AG09319 (cell line): Measurements from ENCODE around the gene PCDHGA1.
A peak's percentile ranks its signal among the peaks of the same experiment; 100 is the strongest.

ENCODE experiments used
- DNase-seq: peaks from one replicate; pipeline ENCODE4 v3.0.0-alpha.2; 2010; ENCODE audit warnings: low read depth; ENCODE audit errors: extremely low read depth
- TF ChIP-seq, protein P1 (sequence below): IDR thresholded peaks from 2 replicates; pipeline ENCODE4 v1.5.1; 2011; ENCODE audit warnings: low read depth, mild to moderate bottlenecking, inconsistent platforms, low read length, moderate library complexity

Gene PCDHGA1

DNA sequence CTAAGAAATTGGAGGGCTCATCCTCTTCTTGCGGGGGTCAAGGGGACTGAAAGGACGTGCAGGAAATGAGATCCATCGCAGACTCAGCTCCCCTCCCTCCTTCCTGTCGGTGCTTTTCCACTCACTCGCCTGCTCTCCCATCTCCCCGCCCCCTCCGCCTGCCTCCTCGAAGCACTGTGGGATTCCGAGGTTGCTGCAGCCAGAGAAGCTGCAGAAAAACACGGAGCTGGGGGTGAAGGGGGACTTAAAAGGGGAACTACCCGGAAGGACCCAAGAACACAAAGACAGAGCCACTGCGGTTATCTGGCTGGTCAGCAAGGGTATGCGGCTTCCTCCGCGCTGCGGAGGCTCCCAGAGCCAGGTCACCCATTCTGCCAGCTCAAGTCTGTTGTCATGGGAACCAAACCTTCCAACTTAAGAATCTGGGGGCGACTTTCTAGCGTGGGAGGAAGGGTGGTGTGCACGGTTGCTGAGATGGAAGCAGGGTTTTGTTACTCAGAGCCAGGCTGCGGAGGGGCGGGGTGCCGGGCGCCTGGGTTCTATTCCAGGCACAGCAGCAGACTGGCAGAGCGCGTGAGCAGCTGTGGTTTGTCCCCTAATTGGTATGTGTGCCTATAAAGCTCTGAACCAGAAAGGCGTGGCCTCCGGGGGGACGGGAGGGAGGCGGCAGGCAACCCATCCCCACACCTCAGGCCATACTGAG is 183.5 kb downstream of the PCDHGA1 start:
- DNase-seq = no peak
- TF ChIP-seq, protein P1, sequence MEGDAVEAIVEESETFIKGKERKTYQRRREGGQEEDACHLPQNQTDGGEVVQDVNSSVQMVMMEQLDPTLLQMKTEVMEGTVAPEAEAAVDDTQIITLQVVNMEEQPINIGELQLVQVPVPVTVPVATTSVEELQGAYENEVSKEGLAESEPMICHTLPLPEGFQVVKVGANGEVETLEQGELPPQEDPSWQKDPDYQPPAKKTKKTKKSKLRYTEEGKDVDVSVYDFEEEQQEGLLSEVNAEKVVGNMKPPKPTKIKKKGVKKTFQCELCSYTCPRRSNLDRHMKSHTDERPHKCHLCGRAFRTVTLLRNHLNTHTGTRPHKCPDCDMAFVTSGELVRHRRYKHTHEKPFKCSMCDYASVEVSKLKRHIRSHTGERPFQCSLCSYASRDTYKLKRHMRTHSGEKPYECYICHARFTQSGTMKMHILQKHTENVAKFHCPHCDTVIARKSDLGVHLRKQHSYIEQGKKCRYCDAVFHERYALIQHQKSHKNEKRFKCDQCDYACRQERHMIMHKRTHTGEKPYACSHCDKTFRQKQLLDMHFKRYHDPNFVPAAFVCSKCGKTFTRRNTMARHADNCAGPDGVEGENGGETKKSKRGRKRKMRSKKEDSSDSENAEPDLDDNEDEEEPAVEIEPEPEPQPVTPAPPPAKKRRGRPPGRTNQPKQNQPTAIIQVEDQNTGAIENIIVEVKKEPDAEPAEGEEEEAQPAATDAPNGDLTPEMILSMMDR = no peak; the same call in 1 of the 2 replicates

DNA sequence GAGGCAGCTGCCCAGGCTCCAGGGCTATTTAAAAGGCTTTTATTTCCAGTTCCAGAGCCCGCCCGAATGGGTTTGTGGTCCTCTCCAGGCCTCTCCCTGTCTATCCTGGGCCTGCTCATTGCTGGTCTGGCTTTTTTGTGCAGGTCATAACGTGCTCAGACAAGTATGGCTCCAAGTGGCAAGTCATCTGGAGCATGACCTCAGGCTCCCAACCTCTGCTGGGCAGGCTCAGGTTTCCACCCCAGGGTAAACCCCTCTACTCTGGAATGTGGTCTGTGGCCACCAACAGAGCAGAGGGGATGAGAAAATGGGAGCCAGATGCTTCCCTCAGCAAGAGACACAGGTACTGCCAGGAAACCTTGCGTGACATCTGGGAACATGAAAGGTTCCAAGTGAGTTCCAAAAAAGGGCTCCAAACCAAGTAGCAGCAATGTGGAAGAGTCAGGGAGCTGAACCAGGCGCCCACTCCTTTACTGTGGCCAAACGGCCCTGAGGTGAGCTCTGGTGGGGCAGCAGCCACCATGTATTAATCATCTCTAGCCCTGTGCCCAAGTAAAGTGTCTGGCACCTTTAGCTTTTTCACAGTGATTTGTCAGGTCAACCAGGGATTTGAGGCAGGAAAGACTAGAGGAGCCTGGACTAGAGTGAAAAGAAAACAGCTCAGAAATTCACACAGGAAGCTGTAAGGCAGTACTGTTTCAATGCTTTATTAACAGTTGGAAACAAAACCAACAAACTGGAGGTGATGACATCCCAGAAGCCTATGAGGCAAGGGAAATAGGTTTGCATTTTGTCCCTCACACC is 184.2 kb downstream of the PCDHGA1 start:
- TF ChIP-seq, protein P1 = no peak; the same call in 1 of the 2 replicates
- peak; percentile 60 for DNase-seq

DNA sequence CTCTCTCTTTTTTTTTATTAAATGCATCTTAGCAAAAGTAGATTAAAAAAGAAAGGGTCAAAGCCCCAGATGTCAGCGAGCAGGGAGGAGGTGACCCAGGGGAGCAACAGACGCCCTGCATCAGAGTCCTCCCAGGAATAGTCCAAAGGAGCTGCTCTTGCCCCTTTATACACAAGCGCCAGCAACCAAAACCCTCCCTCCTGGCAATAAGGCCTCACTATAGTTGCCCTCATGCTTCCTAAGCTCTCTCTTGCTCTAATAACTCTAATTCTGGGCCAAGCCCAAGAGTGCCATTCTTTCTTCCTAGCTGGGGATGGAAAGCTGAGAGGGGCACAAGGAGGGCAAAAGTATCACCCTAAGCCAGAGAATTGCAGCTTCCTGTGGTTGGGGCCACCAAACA is 184.8 kb downstream of the PCDHGA1 start:
- TF ChIP-seq, protein P1 = no peak
- no peak for DNase-seq

- TF ChIP-seq, protein P1 = no peak
- DNase-seq = no peak
Measured at GRCh38 chr5:141515946-141516671, 185.8 kb downstream of the PCDHGA1 start.

DNA sequence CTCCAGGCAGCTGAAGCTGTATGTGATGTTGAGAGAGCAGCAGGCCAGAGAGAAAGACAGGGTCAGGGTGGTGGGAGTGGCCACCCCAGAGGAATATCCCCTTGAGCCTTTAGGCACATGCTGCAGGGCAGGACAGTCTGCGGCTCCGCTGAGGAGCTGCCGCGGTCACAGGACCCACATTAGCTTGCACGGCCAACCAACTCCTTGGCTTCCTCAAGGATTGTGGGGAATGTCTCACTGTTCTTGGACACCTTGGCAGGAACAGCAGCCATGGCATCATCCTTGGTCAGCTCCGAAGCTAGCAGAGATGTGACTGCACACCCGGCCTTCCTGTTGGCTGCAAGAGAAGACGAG is 186.3 kb downstream of the PCDHGA1 start:
- TF ChIP-seq, protein P1 = no peak
- DNase-seq = no peak

DNA sequence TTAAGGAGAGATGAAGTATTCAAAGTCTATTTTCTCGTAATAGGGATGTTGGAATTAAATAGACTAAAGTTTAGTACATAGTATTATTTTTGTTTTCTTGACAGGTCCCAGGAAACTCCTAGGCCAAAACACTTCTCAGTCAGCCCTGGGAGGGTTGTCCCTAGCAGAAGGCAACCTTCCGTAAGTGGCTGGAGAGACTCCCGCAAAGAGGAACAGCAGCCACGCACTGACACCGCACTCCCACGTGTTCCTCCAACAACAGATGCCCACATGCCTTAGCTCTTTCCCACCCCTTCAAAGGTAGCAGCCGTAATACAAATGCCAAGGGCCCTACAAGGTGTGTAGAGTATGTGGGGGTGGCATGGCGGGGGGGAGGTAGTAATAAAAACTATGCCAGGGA is 187.0 kb downstream of the PCDHGA1 start:
- DNase-seq = no peak
- TF ChIP-seq, protein P1 = no peak
